ENCODE results near the gene HOXC13.

The HOXC13 gene

DNA sequence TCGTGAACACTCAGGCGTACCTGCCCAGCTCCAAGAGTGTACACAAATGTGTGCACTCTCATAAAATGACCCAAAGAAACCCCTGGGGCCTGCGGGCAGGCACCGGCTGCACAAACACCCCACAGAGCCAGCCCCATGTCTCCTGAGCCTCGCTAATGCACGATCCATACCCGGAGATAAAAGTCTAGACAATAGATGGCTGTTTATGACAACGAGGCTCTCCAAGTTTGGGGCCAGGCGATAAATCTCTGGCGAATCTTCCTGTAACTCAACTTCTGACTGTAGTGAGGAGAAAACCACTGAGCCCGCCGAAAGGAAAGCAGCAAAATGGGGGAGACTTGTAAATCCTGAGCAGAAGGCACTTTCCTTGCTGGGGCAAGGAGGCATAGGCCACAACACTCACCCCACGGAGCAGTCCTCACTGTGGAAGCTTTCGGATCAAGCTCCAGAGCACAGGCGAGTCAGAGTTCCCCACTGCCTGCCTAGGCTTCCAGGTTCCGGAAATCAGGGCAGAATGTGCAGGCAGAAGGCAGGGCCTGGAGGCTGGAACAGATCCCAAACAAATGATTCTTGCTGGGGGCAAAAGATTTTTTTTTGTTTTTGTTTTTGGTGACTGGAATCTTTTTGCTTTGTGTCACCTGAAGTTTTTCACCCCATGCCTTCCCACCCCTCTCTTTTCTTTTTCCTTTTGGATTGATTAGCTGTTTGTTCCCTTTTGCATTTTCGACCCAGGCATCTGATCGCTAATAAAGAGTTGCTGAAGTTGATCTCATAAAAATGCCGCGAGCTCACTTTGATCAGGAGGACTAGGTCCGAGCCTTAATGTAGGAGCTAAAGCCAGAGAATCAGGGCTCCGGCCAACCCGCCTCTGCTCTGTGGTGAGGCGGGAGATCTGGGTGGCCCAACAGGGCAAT, 29.8 kb downstream of the HOXC13 start (continued):
- no peak for TF ChIP-seq ZNF707 (tag by site-specific recombination; IDR thresholded peaks at IDR 0.05)
- no peak for TF ChIP-seq ZBTB1 (tag by site-specific recombination; IDR thresholded peaks at IDR 0.05)
- no peak for TF ChIP-seq ZNF529 (tag by site-specific recombination; IDR thresholded peaks at IDR 0.05; ENCODE audit: insufficient replicate concordance)
- 0 out of 2 replicates have a peak, but pooled peaks have one; percentile 26 for TF ChIP-seq YY1 (tag by site-specific recombination; IDR thresholded peaks at IDR 0.05)
- no peak for TF ChIP-seq ZNF174 (tag by site-specific recombination; IDR thresholded peaks at IDR 0.05)
- no peak for TF ChIP-seq ZNF571 (tag by site-specific recombination; IDR thresholded peaks at IDR 0.05)
- TF ChIP-seq SP3 (tag by site-specific recombination; IDR thresholded peaks at IDR 0.05): no peak
- peak; percentile 44; the same call in 1 of the 2 replicates for TF ChIP-seq ZNF501 (tag by site-specific recombination; IDR thresholded peaks at IDR 0.05)
- TF ChIP-seq, protein P1, sequence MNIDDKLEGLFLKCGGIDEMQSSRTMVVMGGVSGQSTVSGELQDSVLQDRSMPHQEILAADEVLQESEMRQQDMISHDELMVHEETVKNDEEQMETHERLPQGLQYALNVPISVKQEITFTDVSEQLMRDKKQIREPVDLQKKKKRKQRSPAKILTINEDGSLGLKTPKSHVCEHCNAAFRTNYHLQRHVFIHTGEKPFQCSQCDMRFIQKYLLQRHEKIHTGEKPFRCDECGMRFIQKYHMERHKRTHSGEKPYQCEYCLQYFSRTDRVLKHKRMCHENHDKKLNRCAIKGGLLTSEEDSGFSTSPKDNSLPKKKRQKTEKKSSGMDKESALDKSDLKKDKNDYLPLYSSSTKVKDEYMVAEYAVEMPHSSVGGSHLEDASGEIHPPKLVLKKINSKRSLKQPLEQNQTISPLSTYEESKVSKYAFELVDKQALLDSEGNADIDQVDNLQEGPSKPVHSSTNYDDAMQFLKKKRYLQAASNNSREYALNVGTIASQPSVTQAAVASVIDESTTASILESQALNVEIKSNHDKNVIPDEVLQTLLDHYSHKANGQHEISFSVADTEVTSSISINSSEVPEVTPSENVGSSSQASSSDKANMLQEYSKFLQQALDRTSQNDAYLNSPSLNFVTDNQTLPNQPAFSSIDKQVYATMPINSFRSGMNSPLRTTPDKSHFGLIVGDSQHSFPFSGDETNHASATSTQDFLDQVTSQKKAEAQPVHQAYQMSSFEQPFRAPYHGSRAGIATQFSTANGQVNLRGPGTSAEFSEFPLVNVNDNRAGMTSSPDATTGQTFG (tag by site-specific recombination; IDR thresholded peaks at IDR 0.05; ENCODE audit: borderline replicate concordance): no peak
- TF ChIP-seq PRDM6 (tag by site-specific recombination; IDR thresholded peaks at IDR 0.05): peak; percentile 49; the same call in 1 of the 2 replicates
- TF ChIP-seq ZNF747 (tag by site-specific recombination; IDR thresholded peaks at IDR 0.05): no peak
- TF ChIP-seq, protein P2, sequence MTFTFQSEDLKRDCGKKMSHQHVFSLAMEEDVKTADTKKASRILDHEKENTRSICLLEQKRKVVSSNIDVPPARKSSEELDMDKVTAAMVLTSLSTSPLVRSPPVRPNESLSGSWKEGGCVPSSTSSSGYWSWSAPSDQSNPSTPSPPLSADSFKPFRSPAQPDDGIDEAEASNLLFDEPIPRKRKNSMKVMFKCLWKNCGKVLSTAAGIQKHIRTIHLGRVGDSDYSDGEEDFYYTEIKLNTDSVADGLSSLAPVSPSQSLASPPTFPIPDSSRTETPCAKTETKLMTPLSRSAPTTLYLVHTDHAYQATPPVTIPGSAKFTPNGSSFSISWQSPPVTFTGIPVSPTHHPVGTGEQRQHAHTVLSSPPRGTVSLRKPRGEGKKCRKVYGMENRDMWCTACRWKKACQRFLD (tag by site-specific recombination; IDR thresholded peaks at IDR 0.05): no peak
- TF ChIP-seq HOXD13 (CRISPR knock-in tag; IDR thresholded peaks at IDR 0.05; ENCODE audit: borderline replicate concordance): no peak
- no peak for TF ChIP-seq ZNF776 (tag by site-specific recombination; IDR thresholded peaks at IDR 0.05; ENCODE audit: borderline replicate concordance)
- TF ChIP-seq ZNF660 (tag by site-specific recombination; IDR thresholded peaks at IDR 0.05): 0 out of 2 replicates have a peak, but pooled peaks have one; percentile 30
- TF ChIP-seq, protein P3, sequence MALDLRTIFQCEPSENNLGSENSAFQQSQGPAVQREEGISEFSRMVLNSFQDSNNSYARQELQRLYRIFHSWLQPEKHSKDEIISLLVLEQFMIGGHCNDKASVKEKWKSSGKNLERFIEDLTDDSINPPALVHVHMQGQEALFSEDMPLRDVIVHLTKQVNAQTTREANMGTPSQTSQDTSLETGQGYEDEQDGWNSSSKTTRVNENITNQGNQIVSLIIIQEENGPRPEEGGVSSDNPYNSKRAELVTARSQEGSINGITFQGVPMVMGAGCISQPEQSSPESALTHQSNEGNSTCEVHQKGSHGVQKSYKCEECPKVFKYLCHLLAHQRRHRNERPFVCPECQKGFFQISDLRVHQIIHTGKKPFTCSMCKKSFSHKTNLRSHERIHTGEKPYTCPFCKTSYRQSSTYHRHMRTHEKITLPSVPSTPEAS (tag by site-specific recombination; IDR thresholded peaks at IDR 0.05): no peak
- no peak for TF ChIP-seq ZNF530 (tag by site-specific recombination; IDR thresholded peaks at IDR 0.05; ENCODE audit: low read depth)
- peak; percentile 22; the same call in 1 of the 2 replicates for TF ChIP-seq FEZF1 (tag by site-specific recombination; IDR thresholded peaks at IDR 0.05)
- no peak for TF ChIP-seq BCL6B (tag by site-specific recombination; IDR thresholded peaks at IDR 0.05)
- TF ChIP-seq SP2 (tag by site-specific recombination; IDR thresholded peaks at IDR 0.05): no peak
- no peak for TF ChIP-seq ZNF48 (tag by site-specific recombination; IDR thresholded peaks at IDR 0.05)
- no peak for TF ChIP-seq ZNF121 (tag by site-specific recombination; IDR thresholded peaks at IDR 0.05)
- no peak for TF ChIP-seq ZNF239 (tag by site-specific recombination; IDR thresholded peaks at IDR 0.05)
- TF ChIP-seq ZNF266 (tag by site-specific recombination; IDR thresholded peaks at IDR 0.05; ENCODE audit: low read depth): no peak
- TF ChIP-seq, protein P4, sequence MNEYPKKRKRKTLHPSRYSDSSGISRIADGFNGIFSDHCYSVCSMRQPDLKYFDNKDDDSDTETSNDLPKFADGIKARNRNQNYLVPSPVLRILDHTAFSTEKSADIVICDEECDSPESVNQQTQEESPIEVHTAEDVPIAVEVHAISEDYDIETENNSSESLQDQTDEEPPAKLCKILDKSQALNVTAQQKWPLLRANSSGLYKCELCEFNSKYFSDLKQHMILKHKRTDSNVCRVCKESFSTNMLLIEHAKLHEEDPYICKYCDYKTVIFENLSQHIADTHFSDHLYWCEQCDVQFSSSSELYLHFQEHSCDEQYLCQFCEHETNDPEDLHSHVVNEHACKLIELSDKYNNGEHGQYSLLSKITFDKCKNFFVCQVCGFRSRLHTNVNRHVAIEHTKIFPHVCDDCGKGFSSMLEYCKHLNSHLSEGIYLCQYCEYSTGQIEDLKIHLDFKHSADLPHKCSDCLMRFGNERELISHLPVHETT (tag by site-specific recombination; IDR thresholded peaks at IDR 0.05): no peak; the same call in 1 of the 2 replicates
- no peak for TF ChIP-seq ZBTB21 (tag by site-specific recombination; IDR thresholded peaks at IDR 0.05)
- no peak for TF ChIP-seq PBX3 (CRISPR knock-in tag; IDR thresholded peaks at IDR 0.05)
- no peak for TF ChIP-seq ZNF175 (tag by site-specific recombination; IDR thresholded peaks at IDR 0.05)
- no peak for TF ChIP-seq ZNF792 (tag by site-specific recombination; IDR thresholded peaks at IDR 0.05)
- no peak for TF ChIP-seq ZNF701 (tag by site-specific recombination; IDR thresholded peaks at IDR 0.05)

Measured in HEK293 (cell line).